Ovary (tissue), 3 donors: ENCODE measurements around the gene PNPO.
A peak's percentile ranks its signal among the peaks of the same experiment; 100 is the strongest.

Experiments used
- CTCF ChIP-seq, 3 donors: fragments of 450-650 bp in 2 of 3; fragments of 200-600 bp in 1 of 3; IDR thresholded peaks; one replicate each; pipeline versions ENCODE4 v1.5.1 to v1.8.0; 2016 to 2022; ENCODE audit warnings: antibody characterized with exemption in 3 of 3, mild to moderate bottlenecking in 1 of 3
- POLR2A ChIP-seq: fragments of 450-650 bp; IDR thresholded peaks from one replicate; pipeline ENCODE4 v1.6.1; 2017; ENCODE audit warnings: antibody characterized with exemption, mild to moderate bottlenecking, moderate library complexity
- donor health status: DM: no; HTN: no; CAD: no.

- peak; percentile 32 to 41 (median 37) for TF ChIP-seq CTCF (IDR thresholded peaks at IDR 0.05)
- no peak for TF ChIP-seq POLR2A
Observed at GRCh38 chr17:47946929-47947397, 5.6 kb downstream of the PNPO start.
